ENCODE results near the gene MFGE8.

The MFGE8 gene

GRCh38 chr15:88878720-88879184 lies 34.4 kb downstream of the MFGE8 start:
- no peaks in the 10 kb centered on the region for H3K36me3 ChIP-seq (replicated peaks)
- peak; percentile 47 for DNase-seq
- in situ Hi-C loops (cut with HindIII; ENCODE audit: low pct_ligation_motif_present, low sequenced_read_pairs) = no loop called here
- TF ChIP-seq CTCF (IDR thresholded peaks at IDR 0.05; ENCODE audit: low read depth, low read length, missing control alignments) = peak; percentile 93
- H3K27ac ChIP-seq = no peak overlapping the region
- H3K4me3 ChIP-seq (ENCODE audit: low read depth, low read length) = no peak overlapping the region
- peaks cover 3% of the 10 kb centered on the region for H3K27me3 ChIP-seq (replicated peaks)

GRCh38 chr15:88877906-88878305 lies 35.3 kb downstream of the MFGE8 start:
- DNase-seq = no peak
- Histone ChIP-seq H3K4me3 (ENCODE audit: low read depth, low read length) (no peak overlapping the region), H3K36me3 (replicated peaks) (no peaks in the 10 kb centered on the region), H3K27ac (no peak overlapping the region), H3K27me3 (replicated peaks) (peaks cover 7% of the 10 kb centered on the region)
- in situ Hi-C loops (cut with HindIII; ENCODE audit: low pct_ligation_motif_present, low sequenced_read_pairs) = no loop called here
- TF ChIP-seq CTCF (IDR thresholded peaks at IDR 0.05; ENCODE audit: low read depth, low read length, missing control alignments) = no peak

- in situ Hi-C loops (cut with HindIII; ENCODE audit: low pct_ligation_motif_present, low sequenced_read_pairs) = no loop called here
- no peak for TF ChIP-seq CTCF (IDR thresholded peaks at IDR 0.05; ENCODE audit: low read depth, low read length, missing control alignments)
- Histone ChIP-seq H3K27ac (no peak overlapping the region), H3K27me3 (replicated peaks) (peaks cover 11% of the 10 kb centered on the region), H3K4me3 (ENCODE audit: low read depth, low read length) (no peak overlapping the region), H3K36me3 (replicated peaks) (no peaks in the 10 kb centered on the region)
- no peak for DNase-seq
These were observed 35.8 kb downstream of the MFGE8 start for GRCh38 chr15:88877415-88877814.

GRCh38 chr15:88876573-88876972 lies 36.6 kb downstream of the MFGE8 start:
- Histone ChIP-seq H3K27me3 (replicated peaks) (peaks cover 14% of the 10 kb centered on the region), H3K27ac (no peak overlapping the region), H3K36me3 (replicated peaks) (no peaks in the 10 kb centered on the region), H3K4me3 (ENCODE audit: low read depth, low read length) (no peak overlapping the region)
- in situ Hi-C loops (cut with HindIII; ENCODE audit: low pct_ligation_motif_present, low sequenced_read_pairs) = no loop called here
- no peak for TF ChIP-seq CTCF (IDR thresholded peaks at IDR 0.05; ENCODE audit: low read depth, low read length, missing control alignments)
- no peak for DNase-seq

- in situ Hi-C loops (cut with HindIII; ENCODE audit: low pct_ligation_motif_present, low sequenced_read_pairs) = no loop called here
- Histone ChIP-seq H3K4me3 (ENCODE audit: low read depth, low read length) (no peak overlapping the region), H3K27ac (no peak overlapping the region), H3K27me3 (replicated peaks) (peaks cover 15% of the 10 kb centered on the region), H3K36me3 (replicated peaks) (no peaks in the 10 kb centered on the region)
- TF ChIP-seq CTCF (IDR thresholded peaks at IDR 0.05; ENCODE audit: low read depth, low read length, missing control alignments) = no peak
- no peak for DNase-seq
These were observed 38.5 kb downstream of the MFGE8 start for GRCh38 chr15:88874684-88875083.

GRCh38 chr15:88874275-88874674 lies 38.9 kb downstream of the MFGE8 start:
- no peak overlapping the region for H3K27ac ChIP-seq
- DNase-seq = no peak
- in situ Hi-C loops (cut with HindIII; ENCODE audit: low pct_ligation_motif_present, low sequenced_read_pairs) = no loop called here
- H3K4me3 ChIP-seq (ENCODE audit: low read depth, low read length) = no peak overlapping the region
- no peak for TF ChIP-seq CTCF (IDR thresholded peaks at IDR 0.05; ENCODE audit: low read depth, low read length, missing control alignments)
- H3K27me3 ChIP-seq (replicated peaks) = peaks cover 15% of the 10 kb centered on the region
- no peaks in the 10 kb centered on the region for H3K36me3 ChIP-seq (replicated peaks)

Measured in brain microvascular endothelial cell (primary cell).